ENCODE data around the gene FCHSD2.

The FCHSD2 gene

GRCh38 chr11:73018856-73019255 lies 123.3 kb downstream of the FCHSD2 start:
- Histone ChIP-seq H3K4me3 (ENCODE audit: low read depth, low read length) (no peak overlapping the region), H3K36me3 (ENCODE audit: control insufficient read depth in 2 of 2, insufficient read depth in 1 of 2, low read length in 2 of 2) (no peaks in the 10 kb centered on the region), H3K4me1 (ENCODE audit: control insufficient read depth, insufficient read depth, low read length) (no peaks in the 10 kb centered on the region), H3K9me3 (ENCODE audit: control insufficient read depth, insufficient read depth, low read depth, low read length) (no peaks in the 10 kb centered on the region), H3K27ac (ENCODE audit: extremely low read depth, low read depth, low read length) (no peak overlapping the region)
- POLR2A ChIA-PET, result no interaction called here
- TF ChIP-seq ZFP3 (tag by site-specific recombination; IDR thresholded peaks at IDR 0.05; ENCODE audit: low read depth), result no peak
- TF ChIP-seq ZNF426 (tag by site-specific recombination; IDR thresholded peaks at IDR 0.05), result no peak
- TF ChIP-seq PRDM4 (tag by site-specific recombination; IDR thresholded peaks at IDR 0.05), result no peak
- no peak for TF ChIP-seq ZNF416 (tag by site-specific recombination; IDR thresholded peaks at IDR 0.05)
- TF ChIP-seq BCL6B (tag by site-specific recombination; IDR thresholded peaks at IDR 0.05), result no peak
- TF ChIP-seq ZSCAN18 (tag by site-specific recombination; IDR thresholded peaks at IDR 0.05), result no peak
- no peak for TF ChIP-seq ZSCAN23 (tag by site-specific recombination; IDR thresholded peaks at IDR 0.05)
- TF ChIP-seq ZNF362 (tag by site-specific recombination; IDR thresholded peaks at IDR 0.05), result no peak
- TF ChIP-seq ZBTB49 (tag by site-specific recombination; IDR thresholded peaks at IDR 0.05; ENCODE audit: low read depth), result no peak
- no peak for TF ChIP-seq ZNF600 (tag by site-specific recombination; IDR thresholded peaks at IDR 0.05)
- no peak for TF ChIP-seq ZBTB6 (tag by site-specific recombination; IDR thresholded peaks at IDR 0.05)
- no peak for TF ChIP-seq EGR2 (tag by site-specific recombination; IDR thresholded peaks at IDR 0.05; ENCODE audit: low read depth)
- TF ChIP-seq ZNF132 (tag by site-specific recombination; IDR thresholded peaks at IDR 0.05; ENCODE audit: borderline replicate concordance), result no peak
- TF ChIP-seq ZFP41 (tag by site-specific recombination; IDR thresholded peaks at IDR 0.05; ENCODE audit: borderline replicate concordance), result no peak
- TF ChIP-seq KLF17 (tag by site-specific recombination; IDR thresholded peaks at IDR 0.05), result no peak
- no peak for TF ChIP-seq ZNF777 (tag by site-specific recombination; IDR thresholded peaks at IDR 0.05; ENCODE audit: borderline replicate concordance)
- no peak for TF ChIP-seq ZNF184 (tag by site-specific recombination; IDR thresholded peaks at IDR 0.05)
- no peak for TF ChIP-seq ZNF596 (tag by site-specific recombination; IDR thresholded peaks at IDR 0.05)
- no peak for TF ChIP-seq ZNF16 (tag by site-specific recombination; IDR thresholded peaks at IDR 0.05; ENCODE audit: low read depth)
- CTCF ChIA-PET, result no interaction called here

Data from HEK293 (cell line).